GM19452 (cell line): Measurements from ENCODE around the gene TLE1.
"Not testable (repeated sequence)": the region's sequence is repeated elsewhere in the genome, so short reads cannot be mapped to it uniquely, and the experiment has no call there.

Source experiments
- ATAC-seq: cut with Tn5 transposase; IDR thresholded peaks from one replicate; pipeline ENCODE4 v1.9.1; 2021; ENCODE audit not compliant: unreplicated experiment

Gene TLE1

DNA sequence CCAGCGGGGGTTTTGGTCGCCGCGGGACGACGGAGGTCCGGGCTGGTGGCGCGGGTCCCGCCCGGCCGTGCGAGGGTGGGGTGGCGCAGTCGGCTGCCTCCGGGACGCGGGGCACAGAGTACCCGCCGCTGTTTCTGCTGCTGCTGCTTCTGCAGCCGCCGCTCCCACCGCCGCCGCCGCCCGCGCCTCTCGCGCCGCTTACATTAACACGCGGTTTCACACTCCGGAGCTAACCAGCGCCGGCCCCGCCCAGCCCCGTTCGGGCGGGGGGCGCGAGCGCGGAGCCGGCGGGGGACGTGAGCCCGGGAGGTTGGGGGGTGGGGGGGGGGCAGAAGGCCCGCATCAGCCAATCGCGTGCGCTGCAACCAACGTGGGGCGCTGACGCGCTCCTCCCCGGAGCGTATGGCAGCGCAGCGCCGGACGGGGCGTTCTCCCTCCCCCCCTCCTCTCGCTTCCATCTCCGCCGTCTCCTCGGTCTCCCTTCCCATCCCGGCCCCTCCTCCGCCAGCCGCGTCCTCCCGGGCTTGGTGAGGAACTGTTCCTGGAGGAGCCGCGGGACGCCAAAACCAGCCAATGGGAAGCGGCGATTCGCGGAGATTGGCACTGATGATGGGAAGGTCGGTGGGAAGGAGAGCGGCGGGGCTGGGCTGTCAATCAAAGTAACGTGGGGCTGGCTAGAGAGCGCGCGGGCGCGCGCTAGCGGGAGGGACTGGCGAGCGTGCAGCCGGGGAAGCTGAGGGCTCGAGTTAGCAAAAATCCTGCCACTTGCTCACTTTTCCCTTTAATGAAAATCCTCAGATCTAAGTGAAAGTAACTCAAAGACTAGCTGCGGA lies at the start of gene TLE1:
Gene TLE1, minus strand, starts transcription at position 205 of the 833 bp plus-strand sequence. CDS start 1,307 bp downstream, outside the sequence.
- peak; percentile 80 for ATAC-seq

DNA sequence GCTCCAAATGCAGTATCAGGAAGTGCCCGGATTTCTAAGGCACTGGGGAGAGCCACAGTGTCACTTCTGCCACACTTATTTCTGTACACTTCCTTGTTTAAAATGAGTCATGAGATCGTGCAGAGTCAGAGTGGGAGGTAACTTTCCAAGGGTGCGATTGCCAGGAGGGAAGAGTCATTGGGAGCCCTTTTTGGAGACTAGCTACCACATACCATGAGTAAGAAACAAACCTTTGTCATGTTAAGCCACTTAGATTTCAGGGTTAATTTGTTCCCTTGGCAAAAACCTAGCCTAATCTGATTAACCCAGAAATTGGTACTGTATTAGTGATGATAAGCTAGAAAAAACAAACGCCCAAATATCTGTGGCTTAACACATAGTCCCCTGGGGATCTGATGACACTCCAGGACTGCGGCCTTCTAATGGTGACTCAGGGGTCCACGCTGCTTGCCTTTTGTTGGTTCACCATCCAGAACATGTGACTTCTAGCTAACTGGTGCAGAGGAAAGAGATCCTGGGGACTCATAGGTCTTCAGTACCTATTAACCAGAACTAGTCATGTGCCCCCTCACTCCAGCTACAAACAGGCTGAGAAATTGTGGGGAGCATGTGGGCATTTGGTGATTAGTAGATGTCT lies 48.6 kb upstream of the TLE1 start:
- ATAC-seq, result peak; percentile 83

DNA sequence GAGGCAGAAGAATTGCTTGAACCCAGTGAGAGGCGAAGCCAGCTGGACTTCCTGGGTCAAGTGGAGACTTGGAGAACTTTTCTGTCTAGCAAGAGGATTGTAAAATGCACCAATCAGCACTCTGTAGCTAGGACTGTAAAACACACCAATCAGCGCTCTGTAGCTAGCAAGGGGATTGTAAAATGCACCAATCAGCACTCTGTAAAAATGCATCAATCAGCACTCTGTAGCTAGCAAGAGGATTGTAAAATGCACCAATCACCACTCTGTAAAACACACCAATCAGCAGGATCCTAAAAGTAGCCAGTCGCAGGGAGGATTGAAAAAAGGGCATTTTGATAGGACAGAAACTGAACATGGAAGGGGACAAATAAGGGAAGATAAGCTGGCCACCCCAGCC lies 41.2 kb upstream of the TLE1 start:
- not testable (repeated sequence) for ATAC-seq

DNA sequence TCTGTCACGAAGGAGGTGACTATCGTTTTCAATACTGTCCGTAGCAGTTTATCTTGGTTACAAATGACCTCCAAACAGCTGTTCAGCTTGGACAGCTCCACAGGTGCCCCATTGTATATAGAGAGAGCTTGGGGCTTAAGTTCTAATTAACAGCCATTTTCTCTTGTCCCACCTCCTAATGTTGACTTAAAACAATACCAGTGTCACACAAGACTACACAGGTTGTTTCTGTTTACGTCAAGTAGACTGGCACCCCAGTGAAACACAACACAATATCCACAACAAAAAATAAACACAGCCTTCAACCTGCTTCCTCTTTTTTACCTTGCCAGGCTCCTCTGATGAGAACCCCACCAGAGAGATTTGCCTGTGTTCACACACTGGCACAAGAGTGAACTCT lies 39.8 kb upstream of the TLE1 start:
- peak; percentile 74 for ATAC-seq

DNA sequence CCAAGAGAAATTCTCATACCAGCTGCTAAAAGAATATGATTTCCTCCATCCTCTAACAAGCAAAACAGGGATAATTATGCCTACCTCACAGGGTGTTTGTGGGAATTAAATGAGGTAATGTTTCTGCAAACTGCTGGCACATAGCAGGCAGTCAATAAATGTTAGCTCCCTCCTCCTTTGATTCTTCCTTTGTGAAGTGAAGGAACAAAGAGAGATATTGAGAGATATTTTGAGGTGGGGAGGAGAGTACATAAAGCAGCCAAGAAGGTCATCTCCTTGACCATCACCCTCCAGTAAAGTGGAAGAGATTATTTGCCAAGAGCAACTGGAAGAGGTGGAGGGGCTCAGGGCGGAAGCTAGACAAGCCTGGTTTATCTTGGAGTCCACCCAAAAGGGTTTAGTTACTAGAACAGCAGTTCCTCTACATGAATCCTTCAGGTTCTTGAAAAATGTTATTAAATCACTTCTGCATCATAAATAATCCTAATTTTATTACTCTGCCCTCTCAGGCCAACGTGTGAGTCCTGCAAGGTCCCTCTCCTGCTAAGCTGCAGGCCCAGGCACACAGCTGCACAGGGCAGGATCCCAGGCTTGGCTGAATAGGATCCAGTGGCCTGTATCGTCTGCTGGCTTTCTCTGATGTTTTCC lies 35.0 kb upstream of the TLE1 start:
- ATAC-seq, result no peak

DNA sequence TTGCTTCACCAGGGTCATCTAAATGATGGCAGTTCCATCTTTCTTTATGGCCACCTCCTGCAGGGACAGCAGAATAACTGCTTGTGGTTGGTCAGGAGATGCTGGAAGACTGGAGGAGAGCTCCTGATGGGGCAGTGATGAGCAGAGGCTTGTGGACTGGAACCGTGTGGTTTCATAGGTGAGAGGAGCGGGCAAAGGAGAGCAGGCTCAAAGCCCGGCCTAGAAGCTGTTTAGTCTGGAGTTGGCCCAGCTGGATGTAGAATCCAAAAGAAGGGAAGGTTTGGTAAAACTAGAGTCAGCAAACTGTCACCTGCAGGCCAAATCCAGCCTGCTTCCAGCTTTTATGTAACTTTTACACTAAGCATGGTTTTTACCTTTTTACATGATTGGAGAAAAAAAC lies 32.9 kb upstream of the TLE1 start:
- no peak for ATAC-seq

DNA sequence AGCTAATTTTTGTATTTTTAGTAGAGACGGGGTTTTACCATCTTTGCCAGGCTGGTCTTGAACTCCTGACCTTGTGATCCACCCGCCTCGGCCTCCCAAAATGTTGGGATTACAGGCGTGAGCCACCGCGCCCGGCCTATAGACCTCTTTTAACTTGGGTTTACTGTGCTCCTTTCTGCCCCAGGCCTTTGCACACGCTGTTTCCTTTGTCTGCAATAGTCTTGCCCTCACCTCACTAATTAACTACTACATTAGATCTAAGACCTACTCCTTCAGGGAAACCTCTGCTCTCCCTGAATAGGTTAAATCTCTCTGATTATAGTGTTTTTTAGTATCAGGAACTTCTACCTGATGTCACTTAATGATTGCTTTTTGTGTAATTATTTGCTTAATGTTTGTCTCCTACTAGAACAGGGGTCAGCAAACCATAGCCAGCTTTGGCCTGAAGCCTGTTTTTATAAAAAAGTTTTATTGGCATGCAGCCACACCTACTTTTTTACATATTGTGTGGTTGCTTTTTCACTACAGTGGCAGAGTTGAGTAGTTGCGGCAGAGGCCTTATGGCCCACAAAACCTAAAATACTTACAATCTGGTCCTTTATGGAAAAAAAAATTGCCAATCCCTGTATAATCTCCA lies 31.2 kb upstream of the TLE1 start:
- no peak for ATAC-seq

DNA sequence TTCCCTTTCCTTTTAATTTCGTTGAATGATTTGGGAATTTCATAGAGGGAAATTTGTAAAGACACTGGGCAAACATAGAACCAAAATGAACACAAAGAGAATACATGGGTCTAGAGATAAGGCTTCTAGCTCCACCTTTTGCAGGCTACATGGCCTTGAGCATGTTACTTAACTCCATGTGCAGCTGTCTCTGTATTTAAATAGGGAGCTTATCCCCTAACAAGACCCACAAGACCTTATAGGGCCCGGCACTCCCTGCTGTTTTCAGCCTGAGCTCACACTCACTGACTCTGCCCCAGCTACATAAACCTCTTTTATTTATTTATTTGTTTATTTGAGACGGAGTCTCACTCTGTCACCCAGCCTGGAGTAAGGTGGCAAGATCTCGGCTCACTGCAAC lies 30.6 kb upstream of the TLE1 start:
- no peak for ATAC-seq

DNA sequence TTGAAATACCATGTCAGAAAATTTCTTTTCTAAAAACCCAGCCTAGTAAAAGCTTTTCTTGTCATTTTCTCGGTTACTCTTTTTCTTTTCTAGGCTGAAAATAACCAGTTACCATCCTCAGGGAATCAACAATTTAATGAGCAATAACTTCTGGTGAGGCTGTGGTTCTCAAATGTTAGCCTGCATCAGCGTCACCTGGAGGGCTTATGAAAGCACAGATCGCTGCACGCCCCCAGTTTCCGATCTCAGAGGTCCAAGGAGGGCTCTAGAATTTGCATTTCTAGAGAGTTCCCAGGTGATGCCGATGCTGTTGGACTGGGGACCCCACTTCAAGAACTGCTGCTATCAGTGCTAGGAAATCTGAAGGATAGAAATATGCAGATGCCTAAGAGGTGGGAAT lies 28.9 kb upstream of the TLE1 start:
- ATAC-seq, result no peak

DNA sequence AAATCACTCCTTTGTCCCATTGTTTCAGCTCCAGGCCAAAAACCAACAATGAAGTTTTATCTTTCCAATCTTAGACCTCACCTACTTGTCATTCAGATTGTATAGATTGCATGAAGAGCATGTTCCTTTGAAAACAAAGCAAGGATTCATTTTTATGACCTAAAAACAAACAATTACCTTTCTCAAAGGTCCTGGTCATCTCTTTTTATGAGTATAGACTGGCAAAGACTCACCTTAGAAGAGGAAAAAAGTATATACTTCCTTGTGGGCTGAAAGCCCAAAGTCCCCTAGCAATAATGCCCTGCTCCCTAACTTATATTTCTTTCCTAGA lies 28.4 kb upstream of the TLE1 start:
- ATAC-seq, result no peak

DNA sequence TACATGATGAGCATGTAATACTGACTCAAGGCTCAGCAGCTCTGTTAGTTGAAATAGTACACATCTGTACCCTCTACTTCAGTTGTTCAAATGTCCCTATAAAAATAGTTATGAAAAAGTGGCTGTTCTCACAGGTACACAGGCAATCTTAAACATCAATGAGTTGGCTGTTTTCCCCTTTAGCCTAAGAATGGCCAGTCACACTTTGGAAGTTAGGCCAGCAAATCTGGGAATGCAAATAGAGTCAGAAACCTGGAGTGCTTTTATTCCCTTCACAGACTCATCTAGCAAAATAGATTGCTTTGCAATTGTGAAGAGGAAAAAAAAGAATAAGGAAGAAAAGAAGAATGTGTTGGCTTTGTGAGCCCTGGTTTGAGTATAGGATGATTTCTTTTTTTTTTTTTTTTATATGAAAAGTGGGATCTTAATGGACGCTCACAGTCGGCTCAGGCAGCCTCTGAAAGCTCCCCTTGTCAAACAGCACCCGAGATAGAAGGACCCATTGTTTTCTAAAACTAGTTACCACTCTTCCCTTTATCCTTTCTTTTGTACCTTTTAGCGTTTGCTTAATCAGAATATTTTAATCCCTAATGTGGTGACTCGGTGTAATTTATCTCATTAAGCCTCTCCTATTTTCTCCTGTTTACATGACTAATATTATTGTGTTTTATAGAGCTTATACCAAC lies 27.9 kb upstream of the TLE1 start:
- ATAC-seq, result no peak

DNA sequence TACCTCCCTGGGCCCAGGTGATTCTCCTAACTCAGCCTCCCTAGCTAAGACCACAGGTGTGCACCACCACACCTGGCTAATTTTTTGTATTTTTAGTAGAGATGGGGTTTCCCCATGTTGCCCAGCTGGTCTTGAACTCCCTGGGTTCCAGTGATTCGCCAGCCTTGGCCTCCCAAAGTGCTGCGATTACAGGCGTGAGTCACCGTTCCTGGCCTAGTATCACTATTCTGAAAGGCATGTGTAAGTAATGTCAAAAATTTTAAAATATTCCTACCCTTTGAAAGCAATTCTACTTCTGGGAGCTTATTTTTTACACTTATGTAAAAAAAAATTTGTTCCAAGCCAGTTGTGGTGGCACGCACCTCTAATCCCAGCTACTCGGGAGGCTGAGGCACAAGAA lies 27.1 kb upstream of the TLE1 start:
- no peak for ATAC-seq

DNA sequence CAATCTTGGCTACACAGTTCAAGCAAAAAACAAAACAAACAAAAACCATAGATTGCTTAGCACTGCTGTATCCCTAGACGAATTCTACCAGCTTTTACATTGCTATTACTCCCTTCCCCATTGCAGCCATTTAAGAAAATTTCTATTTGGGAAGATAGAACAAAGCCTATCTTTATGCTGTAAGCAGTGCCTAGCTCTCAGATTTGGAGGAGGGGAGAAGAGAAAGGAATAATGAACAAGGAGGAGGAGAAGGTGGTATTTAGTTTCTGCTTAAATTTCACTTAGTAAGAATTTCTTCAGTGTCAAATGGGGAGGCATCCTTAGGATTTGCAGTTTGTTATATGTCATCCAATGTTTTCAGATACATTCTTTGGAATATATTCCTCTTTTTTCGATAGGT lies 16.2 kb upstream of the TLE1 start:
- no peak for ATAC-seq

DNA sequence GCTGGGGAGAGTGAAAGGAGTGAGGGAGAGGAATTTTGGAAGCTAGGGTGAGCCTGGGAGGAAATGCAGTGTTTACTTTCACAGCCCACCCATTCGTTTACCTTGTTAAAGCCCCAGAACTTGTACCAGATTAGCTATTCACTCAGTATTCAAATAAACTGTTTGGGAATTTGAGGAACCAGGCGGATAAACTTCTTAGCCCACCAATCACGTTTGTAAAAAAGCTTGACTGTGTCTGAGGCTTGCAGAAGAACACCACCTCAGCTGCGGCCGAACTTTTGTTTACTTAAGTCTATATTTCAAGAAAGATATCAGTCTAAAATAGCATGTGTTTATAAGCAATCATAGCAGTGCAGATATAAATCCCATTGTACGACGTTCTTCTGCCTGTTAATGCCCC lies 5.2 kb upstream of the TLE1 start:
- no peak for ATAC-seq

DNA sequence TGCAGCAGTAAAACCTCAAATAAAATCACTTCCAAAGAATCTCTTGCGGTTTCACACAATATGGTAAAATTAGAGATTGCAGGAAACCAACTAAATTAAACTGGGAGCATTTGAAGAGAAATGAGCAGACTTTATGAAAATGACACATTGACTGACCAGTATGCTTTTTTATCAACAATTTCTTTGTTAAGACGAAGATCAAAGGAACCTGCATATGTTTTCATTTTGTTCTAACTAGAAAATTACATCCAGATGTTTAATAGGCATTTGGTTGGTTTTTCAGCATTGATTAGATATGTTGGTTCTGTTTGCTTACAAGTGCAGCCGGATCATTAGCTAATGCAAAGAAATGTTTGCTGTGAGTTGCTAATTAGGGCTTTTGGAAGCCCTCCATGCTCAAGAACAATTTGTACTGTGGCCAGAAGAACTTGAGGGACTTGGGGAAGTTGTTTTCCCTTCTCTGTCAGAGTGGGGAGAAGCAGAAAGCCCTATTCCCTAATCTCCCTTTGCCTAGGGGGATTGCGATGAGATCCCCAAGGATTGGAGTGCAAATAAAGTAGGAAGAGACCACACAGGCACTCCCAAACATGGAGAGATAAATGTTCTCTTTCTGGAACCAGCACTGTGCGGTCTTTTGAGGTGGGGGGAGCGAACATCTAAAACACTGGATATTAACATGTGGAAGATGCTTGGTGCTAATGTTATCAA lies 4.5 kb upstream of the TLE1 start:
- ATAC-seq, result no peak

DNA sequence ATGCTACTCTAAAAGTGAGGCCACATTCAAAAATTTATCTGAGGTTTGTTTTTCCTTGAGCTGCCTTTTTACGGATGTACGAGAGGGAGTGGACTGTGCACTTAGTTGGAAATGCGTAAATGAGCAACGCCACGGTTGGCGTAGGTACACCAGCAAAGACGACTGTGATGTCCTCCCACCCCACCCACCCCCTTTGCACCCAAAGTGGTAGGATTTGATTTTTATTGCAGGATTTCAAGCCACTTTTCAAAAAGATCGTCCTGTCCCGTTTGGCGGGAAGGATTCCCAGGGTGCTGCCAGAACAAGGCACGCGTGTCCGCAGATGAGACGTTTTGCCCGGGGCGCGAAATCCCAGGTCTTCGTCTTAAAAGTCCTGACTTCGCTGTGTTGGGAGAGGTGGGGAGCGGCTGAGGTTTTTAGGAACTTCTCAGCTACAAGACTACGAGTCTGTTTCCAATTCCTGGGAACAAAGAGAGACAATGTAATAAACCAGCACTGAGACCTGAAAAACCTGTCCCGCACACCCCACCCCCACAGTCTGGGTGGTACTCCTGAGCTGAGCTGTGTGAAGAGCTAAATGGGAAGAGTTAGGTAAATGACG lies 1.0 kb upstream of the TLE1 start:
- no peak for ATAC-seq

DNA sequence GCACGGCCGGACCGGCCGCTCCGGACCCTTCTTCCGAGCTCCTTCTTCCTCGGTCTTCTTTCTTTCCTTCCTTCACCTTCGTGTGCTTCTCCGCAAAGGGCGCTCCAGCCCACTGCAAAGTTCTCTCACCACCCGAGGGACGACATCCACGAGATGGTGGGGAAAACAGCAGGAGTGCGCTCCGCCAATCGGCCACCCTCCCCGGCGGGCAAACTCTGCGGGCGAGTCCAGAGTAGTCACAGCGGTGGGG lies 329 bp downstream of the TLE1 start:
- peak; percentile 21 for ATAC-seq

DNA sequence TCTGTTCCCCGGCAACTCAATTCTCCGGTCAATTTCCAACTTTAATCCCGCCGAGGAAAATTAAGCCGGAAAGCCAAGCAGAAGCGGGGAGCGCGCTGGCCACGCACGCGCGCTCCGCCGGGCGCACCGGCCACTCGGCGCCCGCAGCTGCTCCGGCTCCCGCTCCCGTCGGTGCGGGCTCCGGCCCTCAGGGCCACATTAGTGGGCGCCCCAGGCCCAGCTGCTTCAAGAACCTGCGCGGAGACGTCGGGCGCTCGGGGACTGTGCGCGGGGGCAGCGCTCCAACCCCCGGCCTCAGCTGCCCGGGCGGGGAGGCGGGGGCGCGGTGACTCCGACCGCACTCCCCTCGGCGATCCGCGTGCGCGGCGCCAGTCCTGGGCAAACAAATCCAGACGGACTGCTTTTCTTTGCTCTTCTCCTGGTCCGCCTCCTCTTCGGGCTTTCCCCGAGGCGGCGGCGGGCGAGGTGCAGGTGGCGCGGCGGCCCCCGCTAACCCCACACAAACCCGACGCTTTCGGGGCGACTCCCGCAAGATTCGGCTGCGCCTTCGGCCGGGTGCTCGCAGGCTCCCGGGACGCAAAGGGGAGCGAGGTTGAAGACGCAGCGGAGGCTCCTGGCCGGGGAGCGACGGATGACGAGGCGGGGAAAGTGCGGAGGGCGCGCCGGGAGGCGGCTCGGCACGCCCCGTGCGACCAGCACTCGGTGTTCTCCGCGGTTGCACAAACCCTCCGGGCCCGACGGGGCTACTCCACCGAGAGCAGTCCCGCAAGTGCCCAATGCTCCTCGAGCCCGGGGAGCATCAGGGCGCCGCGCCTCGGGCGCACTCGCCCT lies 870 bp downstream of the TLE1 start:
- peak; percentile 6 for ATAC-seq

DNA sequence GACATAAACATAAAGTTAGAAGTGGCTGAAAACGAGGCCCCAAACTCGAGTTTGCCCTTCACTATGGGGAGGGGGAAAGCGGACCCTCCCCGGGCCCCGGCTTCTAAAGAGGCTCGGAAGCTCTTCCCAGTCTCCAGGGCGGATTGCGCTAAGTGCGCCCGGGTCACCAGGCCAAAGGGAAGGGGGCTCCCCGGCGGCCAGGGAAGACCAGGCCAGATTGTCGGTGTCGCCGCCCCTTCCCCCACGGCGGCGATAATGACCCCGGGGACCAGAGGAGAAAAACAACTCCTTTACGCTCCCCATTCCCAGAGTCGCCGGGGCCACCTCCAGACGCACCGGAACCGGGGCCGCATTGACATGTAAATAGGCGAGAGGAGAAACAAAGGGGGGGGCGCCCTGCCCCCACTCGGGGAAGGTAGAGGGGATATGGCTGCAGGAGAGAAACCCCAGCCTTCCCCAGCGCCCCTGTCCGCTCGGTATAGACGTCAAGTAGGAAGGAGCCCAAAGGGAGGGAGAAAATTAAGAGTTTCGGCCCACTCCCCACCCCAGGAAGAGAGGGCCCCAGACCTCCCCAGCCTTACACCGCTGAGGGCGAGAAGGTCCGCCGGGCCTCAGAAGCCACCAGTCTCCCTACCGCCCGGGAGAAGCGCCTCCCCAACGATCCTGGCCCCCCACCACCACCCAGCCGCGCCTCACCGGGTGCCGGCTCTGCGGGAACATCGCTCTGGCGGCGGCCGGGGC lies 1.7 kb downstream of the TLE1 start:
- no peak for ATAC-seq
